ENCODE results near the gene NUTF2.
"Not testable (repeated sequence)": the region's sequence is repeated elsewhere in the genome, so short reads cannot be mapped to it uniquely, and the experiment has no call there.

NUTF2 gene

GRCh38 chr16:67864044-67864443 lies 17.3 kb downstream of the NUTF2 start:
- not testable (repeated sequence) for DNase-seq (ENCODE audit: low read depth in 2 of 2)

GRCh38 chr16:67864594-67864993 lies 17.9 kb downstream of the NUTF2 start:
- DNase-seq (ENCODE audit: low read depth in 2 of 2): no peak

GRCh38 chr16:67865318-67865717 lies 18.6 kb downstream of the NUTF2 start:
- DNase-seq (ENCODE audit: low read depth in 2 of 2): no peak

DNA sequence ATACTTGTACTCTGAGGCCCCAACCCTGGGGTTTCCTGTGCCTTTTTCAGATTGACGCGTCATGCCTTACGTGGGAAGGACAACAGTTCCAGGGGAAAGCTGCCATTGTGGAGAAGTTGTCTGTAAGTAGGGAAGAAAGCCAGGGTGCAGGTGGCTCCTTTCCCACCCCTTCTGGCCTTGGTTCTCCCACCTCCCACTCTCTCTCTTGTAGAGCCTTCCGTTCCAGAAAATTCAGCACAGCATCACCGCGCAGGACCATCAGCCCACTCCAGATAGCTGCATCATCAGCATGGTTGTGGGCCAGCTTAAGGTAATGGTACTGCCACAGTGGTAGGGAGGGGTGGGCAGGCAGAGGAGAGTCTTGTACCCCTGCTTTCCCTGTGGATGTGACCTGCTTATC lies 21.6 kb downstream of the NUTF2 start:
- no peak for DNase-seq (ENCODE audit: low read depth in 2 of 2)

- no peak for DNase-seq (ENCODE audit: low read depth in 2 of 2)
These were observed 22.9 kb downstream of the NUTF2 start for GRCh38 chr16:67869653-67870052.

- no peak for DNase-seq (ENCODE audit: low read depth in 2 of 2)
These were observed 24.5 kb downstream of the NUTF2 start for GRCh38 chr16:67871256-67871655.

DNA sequence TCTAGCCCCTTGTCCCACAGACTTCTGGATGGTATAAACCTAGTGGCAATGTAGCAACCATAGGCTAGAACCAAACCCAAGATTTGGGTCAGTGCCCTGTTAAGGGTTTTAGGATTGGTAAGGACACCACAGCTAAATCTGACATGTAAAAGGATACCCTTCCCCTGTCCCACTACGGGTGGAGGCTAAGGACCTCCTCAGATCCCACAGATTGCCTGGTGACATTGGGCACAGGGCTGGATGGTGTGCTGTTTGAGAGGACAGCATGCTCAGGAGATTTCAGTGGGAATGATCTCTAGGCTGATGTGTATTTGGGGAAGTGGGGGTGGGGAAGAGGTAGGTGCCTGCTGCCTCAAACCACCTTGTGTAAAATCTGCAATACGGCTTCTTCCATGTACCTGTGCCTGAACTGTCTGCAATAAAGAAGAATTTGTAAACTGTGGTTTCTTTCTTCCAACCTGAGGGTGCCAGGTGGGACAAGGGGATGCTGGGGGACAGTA lies 25.4 kb downstream of the NUTF2 start:
- DNase-seq (ENCODE audit: low read depth in 2 of 2): no peak

DNA sequence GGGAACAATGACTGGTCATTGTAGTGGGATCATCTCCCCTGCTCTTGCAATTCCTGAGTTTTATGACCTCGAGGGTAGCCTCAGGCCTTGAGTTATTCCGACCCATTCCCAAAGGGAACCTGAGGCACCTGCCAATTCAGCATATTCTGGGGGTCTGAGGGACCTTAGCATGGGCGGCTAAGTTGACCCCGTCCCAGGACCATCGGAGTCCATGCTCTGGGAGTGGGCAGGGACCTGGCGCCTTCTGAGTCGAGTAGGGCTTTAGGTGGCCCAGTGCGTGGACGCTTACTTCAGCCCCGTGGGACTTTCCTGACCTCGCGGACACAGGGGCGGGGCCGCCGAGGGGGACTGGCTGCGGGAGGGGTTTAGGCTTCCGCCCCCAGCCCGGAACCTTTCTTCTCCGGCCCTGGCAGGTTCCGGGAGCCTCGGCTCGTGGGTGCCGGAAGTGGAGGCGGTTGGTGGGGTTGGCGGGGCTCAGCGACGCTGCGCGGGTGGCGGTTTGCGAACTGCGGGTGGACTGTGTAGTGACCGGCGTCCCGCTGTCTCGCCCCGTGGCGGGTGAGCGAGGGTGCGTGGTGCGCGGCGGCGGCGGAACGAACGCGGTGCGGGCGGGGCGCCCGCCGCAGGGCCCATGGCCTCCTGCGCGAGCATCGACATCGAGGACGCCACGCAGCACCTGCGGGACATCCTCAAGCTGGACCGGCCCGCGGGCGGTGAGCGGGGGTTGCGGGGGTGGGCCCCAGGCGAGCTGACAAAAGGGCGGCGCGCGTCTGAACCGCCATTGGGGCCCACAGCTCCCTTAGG lies 26.1 kb downstream of the NUTF2 start, which contains the start of gene EDC4:
TSS of gene EDC4 (plus strand) at position 422 of the 804 bp plus-strand sequence. CDS start at position 632, 210 bp downstream.
- DNase-seq (ENCODE audit: low read depth in 2 of 2): peak; percentile 70 to 85

DNA sequence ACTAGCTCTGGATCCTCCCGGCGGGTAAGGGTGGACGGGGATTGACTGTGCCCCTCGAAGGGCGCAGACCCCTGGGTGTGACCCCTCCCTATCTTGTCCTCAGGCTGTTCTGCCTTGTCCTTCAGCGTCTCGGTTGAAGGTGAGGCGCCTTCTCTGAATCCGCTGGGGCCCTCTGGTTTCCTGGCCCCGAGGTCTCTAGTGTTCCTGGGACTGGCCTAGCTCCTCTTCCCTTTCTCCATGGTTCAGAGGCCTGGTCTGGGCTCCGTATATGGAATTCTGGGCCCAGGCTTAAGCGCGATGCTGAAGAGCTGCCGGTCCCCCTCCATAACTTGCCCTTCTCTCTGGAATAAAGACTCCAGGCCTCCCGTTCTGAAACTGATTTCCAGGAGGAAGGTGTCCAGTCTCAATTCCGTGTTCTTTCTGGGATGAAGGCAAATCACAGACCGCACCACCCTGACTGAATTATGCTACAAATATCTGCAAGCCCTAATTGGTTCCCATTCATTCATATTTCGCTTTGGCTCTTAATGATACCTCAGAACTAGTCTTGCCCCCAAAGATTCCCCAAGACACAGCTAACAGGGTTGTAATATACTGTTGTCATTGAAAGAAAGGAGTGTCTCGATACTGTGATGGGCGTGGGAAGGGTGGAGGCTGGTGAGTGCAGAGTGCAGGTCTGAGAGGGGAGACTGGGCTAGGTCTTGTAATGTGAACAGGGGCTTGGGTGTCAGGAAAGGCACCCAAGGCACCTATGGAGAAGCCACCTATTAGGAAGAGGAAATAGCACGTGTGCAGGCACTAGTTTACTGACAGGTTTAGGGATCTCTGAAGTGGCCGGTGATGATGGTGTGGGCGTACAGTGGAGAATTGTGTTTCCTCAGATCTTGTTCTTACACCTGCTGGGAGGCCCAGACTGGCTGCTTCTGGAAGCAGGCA lies 27.0 kb downstream of the NUTF2 start:
- DNase-seq (ENCODE audit: low read depth in 2 of 2): no peak

DNA sequence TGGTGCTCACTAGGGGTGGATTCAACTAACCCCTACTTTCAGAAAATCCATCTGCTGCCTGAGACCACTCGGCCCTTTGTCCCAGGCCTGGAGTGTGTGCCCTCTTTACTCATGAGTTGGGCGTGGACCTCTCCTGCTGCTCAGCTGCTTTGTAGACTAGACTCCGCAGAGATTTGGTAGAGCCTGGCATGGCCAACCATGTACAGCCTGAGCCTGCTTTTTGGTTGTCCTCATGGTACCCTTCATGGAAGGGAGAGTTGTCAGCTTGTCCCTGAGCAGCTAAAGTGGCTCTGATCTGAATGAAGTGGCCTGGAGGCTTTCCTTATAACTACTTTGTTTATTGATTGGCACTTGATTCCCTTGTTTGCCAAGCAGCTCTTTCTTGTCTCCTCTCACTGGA lies 27.6 kb downstream of the NUTF2 start:
- DNase-seq (ENCODE audit: low read depth in 2 of 2): no peak

GRCh38 chr16:67877064-67877463 lies 30.3 kb downstream of the NUTF2 start:
- DNase-seq (ENCODE audit: low read depth in 2 of 2): no peak

- no peak for DNase-seq (ENCODE audit: low read depth in 2 of 2)
These were observed 31.5 kb downstream of the NUTF2 start for GRCh38 chr16:67878232-67878631.

DNA sequence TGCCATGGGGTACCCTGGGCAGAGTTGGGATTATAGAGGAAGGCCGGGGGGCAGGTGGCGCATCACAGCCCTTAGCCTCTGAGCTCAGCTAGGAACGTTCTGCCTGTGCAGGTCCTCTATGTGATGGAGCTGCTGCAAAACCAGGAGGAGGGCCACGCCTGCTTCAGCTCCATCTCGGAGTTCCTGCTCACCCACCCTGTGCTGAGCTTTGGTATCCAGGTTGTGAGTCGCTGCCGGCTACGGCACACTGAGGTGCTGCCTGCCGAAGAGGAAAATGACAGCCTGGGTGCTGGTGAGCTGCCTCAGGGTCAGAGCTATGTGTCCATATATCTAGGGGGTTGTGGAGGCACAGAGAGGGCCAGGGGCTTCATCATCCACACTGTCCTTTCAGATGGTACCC lies 32.1 kb downstream of the NUTF2 start:
- DNase-seq (ENCODE audit: low read depth in 2 of 2): no peak

GRCh38 chr16:67879462-67879861 lies 32.7 kb downstream of the NUTF2 start:
- DNase-seq (ENCODE audit: low read depth in 2 of 2): no peak

GRCh38 chr16:67879936-67880335 lies 33.2 kb downstream of the NUTF2 start:
- DNase-seq (ENCODE audit: low read depth in 2 of 2): no peak

GRCh38 chr16:67880584-67880983 lies 33.9 kb downstream of the NUTF2 start:
- no peak for DNase-seq (ENCODE audit: low read depth in 2 of 2)

GRCh38 chr16:67881621-67882161 lies 35.0 kb downstream of the NUTF2 start:
- no peak for DNase-seq (ENCODE audit: low read depth in 2 of 2)

DNA sequence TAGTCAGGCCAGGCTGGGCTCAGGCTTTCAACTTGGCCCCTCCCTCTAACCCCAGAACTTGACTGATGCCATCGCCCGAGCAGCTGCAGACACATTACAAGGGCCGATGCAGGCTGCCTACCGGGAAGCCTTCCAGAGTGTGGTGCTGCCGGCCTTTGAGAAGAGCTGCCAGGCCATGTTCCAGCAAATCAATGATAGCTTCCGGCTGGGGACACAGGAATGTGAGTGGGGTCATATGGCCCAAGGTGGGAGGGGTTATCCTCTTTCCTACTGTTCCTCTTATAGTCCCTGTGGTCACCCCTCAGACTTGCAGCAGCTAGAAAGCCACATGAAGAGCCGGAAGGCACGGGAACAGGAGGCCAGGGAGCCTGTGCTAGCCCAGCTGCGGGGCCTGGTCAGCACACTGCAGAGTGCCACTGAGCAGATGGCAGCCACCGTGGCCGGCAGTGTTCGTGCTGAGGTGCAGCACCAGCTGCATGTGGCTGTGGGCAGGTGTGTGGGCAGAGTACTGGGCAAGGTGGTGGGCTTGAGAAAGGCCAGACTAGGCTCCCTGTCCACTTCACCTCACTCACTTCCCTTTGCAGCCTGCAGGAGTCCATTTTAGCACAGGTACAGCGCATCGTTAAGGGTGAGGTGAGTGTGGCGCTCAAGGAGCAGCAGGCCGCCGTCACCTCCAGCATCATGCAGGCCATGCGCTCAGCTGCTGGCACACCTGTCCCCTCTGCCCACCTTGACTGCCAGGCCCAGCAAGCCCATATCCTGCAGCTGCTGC lies 35.8 kb downstream of the NUTF2 start:
- DNase-seq (ENCODE audit: low read depth in 2 of 2): no peak

- DNase-seq (ENCODE audit: low read depth in 2 of 2): no peak
These were observed 36.6 kb downstream of the NUTF2 start for GRCh38 chr16:67883146-67883871.

- peak; percentile 32 to 61 for DNase-seq (ENCODE audit: low read depth in 2 of 2)
These were observed 37.1 kb downstream of the NUTF2 start for GRCh38 chr16:67883872-67884261.

- DNase-seq (ENCODE audit: low read depth in 2 of 2): no peak
These were observed 38.0 kb downstream of the NUTF2 start, which contains the start of gene NRN1L for GRCh38 chr16:67884684-67885083. TSS of gene NRN1L (plus strand) at chr16:67884885. CDS start at chr16:67884904, 19 bp downstream.
